Panc1 (cell line): Measurements from ENCODE around the gene TRIM49. TPM values are rescaled to one million over a fixed set of nuclear protein-coding genes. Genes with fewer than 3 reads are reported as not detected.
"Not testable (repeated sequence)": the region's sequence is repeated elsewhere in the genome, so short reads cannot be mapped to it uniquely, and the experiment has no call there.

ENCODE experiments used
- ATAC-seq: fragments of 200-7000 bp; cut with Tn5 transposase; 2 replicates; pipeline ENCODE4 v1.9.1; 2020; ENCODE audit warnings: mild to moderate bottlenecking, moderate library complexity
- Bru-seq: library from RNA; stranded (reverse); fragments of 400-500 nt; gene quantifications from one replicate; lab custom pipeline; 2021; lab: Mats Ljungman, UMichigan
- BruChase-seq, 2 experiments: library from RNA; stranded (reverse); fragments of 400-500 nt; gene quantifications; one replicate each; lab custom pipeline; 2021; lab: Mats Ljungman, UMichigan
- BruUV-seq: library from RNA; stranded (reverse); fragments of 400-500 nt; replicated peaks from 2 replicates; lab custom pipeline; 2021; lab: Mats Ljungman, UMichigan
- CTCF ChIA-PET: fragments of 300-600 bp; sonication (Branson Sonifier 250); formaldehyde crosslinking; loops from one replicate; lab custom pipeline; 2022; ENCODE audit warnings: antibody characterized with exemption; lab: Charles Lee
- POLR2A ChIA-PET: fragments of 300-600 bp; sonication (Branson Sonifier 250); formaldehyde crosslinking; loops from one replicate; lab custom pipeline; 2022; ENCODE audit warnings: antibody characterized with exemption; lab: Charles Lee
- DNase-seq: peaks from one replicate; pipeline ENCODE4 v3.0.0-alpha.2; 2010; ENCODE audit warnings: low read depth, low spot score
- H3K27ac ChIP-seq: 2 replicates; pipeline ENCODE4 v1.5.1; 2011; ENCODE audit warnings: mild to moderate bottlenecking, low read length, inconsistent platforms
- H3K27me3 ChIP-seq: fragments of 200-500 bp; sonication (Bioruptor generic); 2 replicates; pipeline ENCODE4 v1.6.0; 2014; ENCODE audit warnings: low read length, inconsistent platforms; ENCODE audit not compliant: control insufficient read depth, insufficient read depth
- H3K36me3 ChIP-seq: fragments of 200-500 bp; sonication (Bioruptor generic); 2 replicates; pipeline ENCODE4 v1.5.1; 2014; ENCODE audit warnings: inconsistent platforms, mild to moderate bottlenecking, low read length, moderate library complexity; ENCODE audit not compliant: control insufficient read depth, insufficient read depth
- H3K4me1 ChIP-seq: 2 replicates; pipeline ENCODE4 v1.5.1; 2011; ENCODE audit warnings: inconsistent platforms, mild to moderate bottlenecking, low read length, moderate library complexity; ENCODE audit not compliant: control insufficient read depth, insufficient read depth
- H3K4me3 ChIP-seq, 2 experiments: 2 replicates each; pipeline ENCODE4 v1.5.1; 2011 to 2012; ENCODE audit warnings: low read depth in 2 of 2, low read length in 2 of 2, mild to moderate bottlenecking in 2 of 2, inconsistent platforms in 1 of 2, moderate library complexity in 1 of 2
- H3K9me3 ChIP-seq: fragments of 200-500 bp; sonication (Bioruptor generic); 2 replicates; pipeline ENCODE4 v1.5.1; 2014; ENCODE audit warnings: low read depth, mild to moderate bottlenecking, inconsistent platforms, low read length, moderate library complexity; ENCODE audit not compliant: control insufficient read depth, insufficient read depth
- in situ Hi-C: cut with HindIII; loops from 2 replicates; pipeline ENCODE4 v1.10.0; 2016; ENCODE audit warnings: low sequenced_read_pairs, low pct_unique_long_range_greater_than_20kb
- intact Hi-C: fragments of 100-400 bp; cut with micrococcal nuclease; formaldehyde crosslinking; loops from one replicate; pipeline ENCODE4 v1.10.0; 2022; ENCODE audit not compliant: unreplicated experiment
- long read RNA-seq: library from polyadenylated mRNA; unstranded; transcript quantifications from one replicate; pipeline ENCODE4 v2.0.0, GENCODE V29; 2021; ENCODE audit not compliant: unreplicated experiment
- polyA plus RNA-seq: library from polyadenylated mRNA; unstranded; fragments of >200 nt; gene quantifications from one replicate; pipeline ENCODE4 v1.2.1, GENCODE V29; 2012; ENCODE audit warnings: missing spikeins; ENCODE audit not compliant: insufficient read length
- total RNA-seq: library from RNA; stranded (reverse); gene quantifications from one replicate; pipeline ENCODE4 v1.2.1, GENCODE V29; 2021; ENCODE audit not compliant: unreplicated experiment
- TF ChIP-seq, protein P1 (sequence below), 2 experiments: IDR thresholded peaks; 2 replicates each; pipeline ENCODE4 v1.6.1; 2011 to 2012; ENCODE audit warnings: low read depth in 2 of 2, control low read depth in 1 of 2, low read length in 1 of 2, mild to moderate bottlenecking in 1 of 2, moderate library complexity in 1 of 2; ENCODE audit not compliant: insufficient read depth in 1 of 2

Gene TRIM49, protein sequence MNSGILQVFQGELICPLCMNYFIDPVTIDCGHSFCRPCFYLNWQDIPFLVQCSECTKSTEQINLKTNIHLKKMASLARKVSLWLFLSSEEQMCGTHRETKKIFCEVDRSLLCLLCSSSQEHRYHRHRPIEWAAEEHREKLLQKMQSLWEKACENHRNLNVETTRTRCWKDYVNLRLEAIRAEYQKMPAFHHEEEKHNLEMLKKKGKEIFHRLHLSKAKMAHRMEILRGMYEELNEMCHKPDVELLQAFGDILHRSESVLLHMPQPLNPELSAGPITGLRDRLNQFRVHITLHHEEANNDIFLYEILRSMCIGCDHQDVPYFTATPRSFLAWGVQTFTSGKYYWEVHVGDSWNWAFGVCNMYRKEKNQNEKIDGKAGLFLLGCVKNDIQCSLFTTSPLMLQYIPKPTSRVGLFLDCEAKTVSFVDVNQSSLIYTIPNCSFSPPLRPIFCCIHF
- total RNA-seq, result not detected
- polyA plus RNA-seq, result not detected
- percentile 7 among the genes with signal in this experiment for Bru-seq, nascent RNA
- not detected for BruChase-seq, experiment 1, labeled RNA remaining after a 2-hour chase
- BruChase-seq, experiment 2, labeled RNA remaining after a 6-hour chase, result not detected
- long read RNA-seq, result 0 reads

- DNase-seq, H3K4me3 ChIP-seq, intact Hi-C loops, H3K4me1 ChIP-seq, H3K36me3 ChIP-seq, ATAC-seq, in situ Hi-C loops, H3K9me3 ChIP-seq, BruUV-seq, POLR2A ChIA-PET, H3K27ac ChIP-seq, H3K27me3 ChIP-seq, CTCF ChIA-PET: not testable (repeated sequence)
Measured at GRCh38 chr11:89808475-89808874, at the start of gene TRIM49. TSS of gene TRIM49 (minus strand) at chr11:89808575. CDS start at chr11:89804469, 4,106 bp downstream.

DNA sequence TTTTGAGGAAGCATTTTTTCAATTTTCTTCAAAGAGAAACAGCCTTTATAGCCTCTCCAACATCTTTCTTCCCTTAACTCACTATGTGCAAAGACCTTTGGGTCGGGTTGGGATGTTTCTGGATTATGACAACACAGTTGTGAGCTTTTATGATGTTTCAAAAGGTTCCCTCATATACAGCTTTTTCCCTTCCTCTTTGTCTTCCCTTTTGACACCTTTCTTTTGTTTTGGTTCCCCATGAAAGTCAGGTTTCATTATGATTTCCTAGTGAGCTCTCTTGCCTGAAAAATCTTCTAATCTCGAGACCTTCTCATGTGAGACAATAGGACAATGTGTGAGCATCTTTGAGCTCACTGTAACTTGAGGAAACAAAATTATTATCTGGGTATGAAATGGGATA lies 18.3 kb upstream of the TRIM49 start:
- H3K9me3 ChIP-seq, H3K27ac ChIP-seq, H3K27me3 ChIP-seq, ATAC-seq, intact Hi-C loops, H3K36me3 ChIP-seq, in situ Hi-C loops, H3K4me1 ChIP-seq, CTCF ChIA-PET, H3K4me3 ChIP-seq, BruUV-seq, DNase-seq, POLR2A ChIA-PET: not testable (repeated sequence)

- H3K27me3 ChIP-seq, H3K36me3 ChIP-seq, BruUV-seq, H3K4me1 ChIP-seq, ATAC-seq, in situ Hi-C loops, H3K27ac ChIP-seq, CTCF ChIA-PET, intact Hi-C loops, POLR2A ChIA-PET, H3K4me3 ChIP-seq, H3K9me3 ChIP-seq, DNase-seq: not testable (repeated sequence)
Measured at GRCh38 chr11:89820008-89820407, 11.6 kb upstream of the TRIM49 start.

DNA sequence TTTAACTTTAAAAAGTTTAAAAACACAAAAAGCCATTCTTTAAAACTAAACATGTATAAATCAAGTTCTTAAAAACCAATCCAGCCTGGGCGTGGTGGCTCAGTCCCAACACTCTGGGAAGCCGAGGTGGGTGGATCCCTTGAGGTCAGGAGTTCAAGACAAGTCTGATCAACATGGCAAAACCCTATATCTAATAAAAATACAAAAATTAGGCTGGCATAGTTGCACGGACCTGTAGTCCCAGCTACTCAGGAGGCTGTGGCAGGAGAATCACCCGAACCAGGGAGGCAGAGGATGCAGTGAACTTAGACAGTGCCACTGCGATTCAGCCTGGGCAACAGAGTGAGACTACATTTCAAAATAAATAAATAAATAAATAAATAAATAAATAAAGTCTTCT lies 5.2 kb upstream of the TRIM49 start:
- in situ Hi-C loops, result not testable (repeated sequence)

GRCh38 chr11:89787506-89788063 lies 20.8 kb downstream of the TRIM49 start:
- H3K4me1 ChIP-seq, CTCF ChIA-PET, H3K36me3 ChIP-seq, intact Hi-C loops, in situ Hi-C loops, DNase-seq, H3K4me3 ChIP-seq, H3K9me3 ChIP-seq, BruUV-seq, POLR2A ChIA-PET, H3K27ac ChIP-seq, H3K27me3 ChIP-seq, ATAC-seq: not testable (repeated sequence)
- TF ChIP-seq, protein P1, sequence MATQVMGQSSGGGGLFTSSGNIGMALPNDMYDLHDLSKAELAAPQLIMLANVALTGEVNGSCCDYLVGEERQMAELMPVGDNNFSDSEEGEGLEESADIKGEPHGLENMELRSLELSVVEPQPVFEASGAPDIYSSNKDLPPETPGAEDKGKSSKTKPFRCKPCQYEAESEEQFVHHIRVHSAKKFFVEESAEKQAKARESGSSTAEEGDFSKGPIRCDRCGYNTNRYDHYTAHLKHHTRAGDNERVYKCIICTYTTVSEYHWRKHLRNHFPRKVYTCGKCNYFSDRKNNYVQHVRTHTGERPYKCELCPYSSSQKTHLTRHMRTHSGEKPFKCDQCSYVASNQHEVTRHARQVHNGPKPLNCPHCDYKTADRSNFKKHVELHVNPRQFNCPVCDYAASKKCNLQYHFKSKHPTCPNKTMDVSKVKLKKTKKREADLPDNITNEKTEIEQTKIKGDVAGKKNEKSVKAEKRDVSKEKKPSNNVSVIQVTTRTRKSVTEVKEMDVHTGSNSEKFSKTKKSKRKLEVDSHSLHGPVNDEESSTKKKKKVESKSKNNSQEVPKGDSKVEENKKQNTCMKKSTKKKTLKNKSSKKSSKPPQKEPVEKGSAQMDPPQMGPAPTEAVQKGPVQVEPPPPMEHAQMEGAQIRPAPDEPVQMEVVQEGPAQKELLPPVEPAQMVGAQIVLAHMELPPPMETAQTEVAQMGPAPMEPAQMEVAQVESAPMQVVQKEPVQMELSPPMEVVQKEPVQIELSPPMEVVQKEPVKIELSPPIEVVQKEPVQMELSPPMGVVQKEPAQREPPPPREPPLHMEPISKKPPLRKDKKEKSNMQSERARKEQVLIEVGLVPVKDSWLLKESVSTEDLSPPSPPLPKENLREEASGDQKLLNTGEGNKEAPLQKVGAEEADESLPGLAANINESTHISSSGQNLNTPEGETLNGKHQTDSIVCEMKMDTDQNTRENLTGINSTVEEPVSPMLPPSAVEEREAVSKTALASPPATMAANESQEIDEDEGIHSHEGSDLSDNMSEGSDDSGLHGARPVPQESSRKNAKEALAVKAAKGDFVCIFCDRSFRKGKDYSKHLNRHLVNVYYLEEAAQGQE (IDR thresholded peaks at IDR 0.05; ENCODE audit: insufficient read depth in 1 of 2, low read depth in 2 of 2, low read length in 1 of 2), result peak in 1 of 2 experiments; percentile 38; a peak in 1 of 4 replicates

More for the DNA sequence above, 5.2 kb upstream of the TRIM49 start:
- H3K27ac ChIP-seq, H3K4me1 ChIP-seq, ATAC-seq, H3K36me3 ChIP-seq, H3K4me3 ChIP-seq, H3K9me3 ChIP-seq, intact Hi-C loops, POLR2A ChIA-PET, CTCF ChIA-PET, DNase-seq, BruUV-seq, H3K27me3 ChIP-seq: not testable (repeated sequence)

GRCh38 chr11:89785726-89786125 lies 22.6 kb downstream of the TRIM49 start:
- H3K27ac ChIP-seq, POLR2A ChIA-PET, intact Hi-C loops, in situ Hi-C loops, BruUV-seq, ATAC-seq, H3K4me3 ChIP-seq, H3K27me3 ChIP-seq, CTCF ChIA-PET, H3K9me3 ChIP-seq, DNase-seq, H3K4me1 ChIP-seq, H3K36me3 ChIP-seq: not testable (repeated sequence)
